HCT116 (cell line): ENCODE data around the gene SLC2A9. TPM values are rescaled to one million over a fixed set of nuclear protein-coding genes. Genes with fewer than 3 reads are reported as not detected.

ENCODE experiments used
- ATAC-seq: fragments of 200-7000 bp; cut with Tn5 transposase; 2 replicates; pipeline ENCODE4 v1.9.1; 2020; ENCODE audit warnings: mild to moderate bottlenecking, moderate library complexity
- BruUV-seq: library from RNA; stranded (reverse); fragments of 400-500 nt; replicated peaks from 2 replicates; lab custom pipeline; 2021; lab: Mats Ljungman, UMichigan
- CTCF ChIA-PET: fragments of 300-600 bp; sonication (Branson Sonifier 250); formaldehyde crosslinking; loops from one replicate; lab custom pipeline; 2021; ENCODE audit warnings: antibody characterized with exemption; lab: Charles Lee
- POLR2A ChIA-PET: fragments of 300-600, 350-600 bp; sonication (Branson Sonifier 250); formaldehyde crosslinking; loops from one replicate; lab custom pipeline; 2021; ENCODE audit warnings: antibody characterized with exemption; lab: Charles Lee
- RAD21 ChIA-PET, 2 experiments: fragments of 300-600 bp; sonication (Branson Sonifier 250); formaldehyde crosslinking; loops; one replicate each; lab custom pipeline; 2023; ENCODE audit warnings: low total read pairs in 2 of 2; ENCODE audit not compliant: uncharacterized antibody in 2 of 2, unreplicated experiment in 2 of 2, low non-redundant PET in 1 of 2; lab: Charles Lee
- DNase-seq: peaks from one replicate; pipeline ENCODE4 v3.0.0-alpha.2; 2010; ENCODE audit warnings: low read depth, low spot score
- H2AFZ ChIP-seq: fragments of 200-600 bp; shearing (Covaris generic), sonication (generic); 2 replicates; pipeline ENCODE4 v1.6.1; 2017; ENCODE audit warnings: low read depth, mixed run types, mixed read lengths, antibody characterized with exemption, low read length; ENCODE audit not compliant: poor library complexity, severe bottlenecking
- H3K27ac ChIP-seq: 2 replicates; pipeline ENCODE4 v1.5.1; 2012; ENCODE audit warnings: low read depth, low read length
- H3K27me3 ChIP-seq: fragments of 200-600 bp; sonication (generic); 2 replicates; pipeline ENCODE4 v1.6.1; 2016; ENCODE audit warnings: mixed run types, low read length, mixed read lengths; ENCODE audit not compliant: insufficient read depth
- H3K36me3 ChIP-seq, 2 experiments: fragments of 200-500 bp in 1 of 2; fragments of 200-600 bp in 1 of 2; sonication (Bioruptor generic) in 1 of 2; sonication (generic) in 1 of 2; 2 replicates each; pipeline versions ENCODE4 v1.5.1 to v1.6.1; 2014 to 2016; ENCODE audit warnings: low read length in 2 of 2, inconsistent platforms in 1 of 2, mixed read lengths in 1 of 2, mixed run types in 1 of 2; ENCODE audit not compliant: insufficient read depth in 2 of 2, control insufficient read depth in 1 of 2
- H3K4me1 ChIP-seq, 2 experiments: fragments of 200-600 bp in 1 of 2; sonication (generic) in 1 of 2; 2 replicates each; pipeline versions ENCODE4 v1.5.1 to v1.6.1; 2012 to 2017; ENCODE audit warnings: low read length in 2 of 2, inconsistent platforms in 1 of 2, mild to moderate bottlenecking in 1 of 2, mixed read lengths in 1 of 2, mixed run types in 1 of 2, moderate library complexity in 1 of 2; ENCODE audit not compliant: insufficient read depth in 2 of 2, control insufficient read depth in 1 of 2
- H3K4me2 ChIP-seq: fragments of 200-600 bp; sonication (generic); 2 replicates; pipeline ENCODE4 v1.6.1; 2017; ENCODE audit warnings: mixed run types, low read length, mixed read lengths
- H3K4me3 ChIP-seq, 2 experiments: fragments of 200-600 bp in 1 of 2; sonication (generic) in 1 of 2; replicated peaks in 1 of 2; 2 replicates each; pipeline ENCODE4 v1.5.1; 2011 to 2016; ENCODE audit warnings: low read length in 2 of 2, control low read depth in 1 of 2, low read depth in 1 of 2, mild to moderate bottlenecking in 1 of 2, mixed read lengths in 1 of 2, mixed run types in 1 of 2
- H3K79me2 ChIP-seq: fragments of 200-600 bp; sonication (generic); 2 replicates; pipeline ENCODE4 v1.6.1; 2017; ENCODE audit warnings: mild to moderate bottlenecking, mixed run types, low read length, moderate library complexity, mixed read lengths; ENCODE audit not compliant: insufficient read depth
- H3K9ac ChIP-seq: fragments of 200-600 bp; sonication (generic); 2 replicates; pipeline ENCODE4 v1.6.1; 2016; ENCODE audit warnings: low read length, mixed read lengths
- H3K9me2 ChIP-seq: fragments of 200-600 bp; sonication (generic), shearing (Covaris generic); 2 replicates; pipeline ENCODE4 v1.6.1; 2017; ENCODE audit warnings: mixed run types, mild to moderate bottlenecking, moderate library complexity; ENCODE audit not compliant: insufficient read depth
- H3K9me3 ChIP-seq, 2 experiments: fragments of 200-500 bp in 1 of 2; fragments of 200-600 bp in 1 of 2; sonication (Bioruptor generic) in 1 of 2; sonication (generic) in 1 of 2; 2 replicates each; pipeline ENCODE4 v1.6.1; 2014 to 2017; ENCODE audit warnings: low read length in 2 of 2, mixed read lengths in 2 of 2, inconsistent platforms in 1 of 2, low read depth in 1 of 2, mild to moderate bottlenecking in 1 of 2, mixed run types in 1 of 2, moderate library complexity in 1 of 2; ENCODE audit not compliant: control insufficient read depth in 1 of 2, insufficient read depth in 1 of 2
- H4K20me1 ChIP-seq: fragments of 200-600 bp; sonication (generic), shearing (Covaris generic); 2 replicates; pipeline ENCODE4 v1.6.1; 2017; ENCODE audit warnings: mixed run types, mild to moderate bottlenecking, moderate library complexity; ENCODE audit not compliant: insufficient read depth
- ELF1 ChIP-seq: IDR thresholded peaks from 2 replicates; pipeline ENCODE4 v1.6.1; 2012; ENCODE audit warnings: low read depth, borderline replicate concordance
- EZH2 ChIP-seq: fragments of 200-600 bp; sonication (generic); IDR thresholded peaks from 2 replicates; pipeline ENCODE4 v1.6.1; 2017; ENCODE audit warnings: antibody characterized with exemption, mixed run types
- POLR2AphosphoS5 ChIP-seq: IDR thresholded peaks from 2 replicates; pipeline ENCODE4 v1.6.1; 2011; ENCODE audit warnings: mild to moderate bottlenecking, low read depth, low read length, moderate library complexity
- SIN3A ChIP-seq: IDR thresholded peaks from 2 replicates; pipeline ENCODE4 v1.6.1; 2012; ENCODE audit warnings: low read depth
- YY1 ChIP-seq: IDR thresholded peaks from 2 replicates; pipeline ENCODE4 v1.6.1; 2011; ENCODE audit warnings: low read length, low read depth, moderate library complexity, mild to moderate bottlenecking; ENCODE audit not compliant: insufficient replicate concordance; ENCODE audit errors: extremely low read depth
- ZNF274 ChIP-seq: fragments of 200-500 bp; sonication (Bioruptor generic); IDR thresholded peaks from 2 replicates; pipeline ENCODE4 v1.6.1; 2014; ENCODE audit warnings: mild to moderate bottlenecking, low read depth, low read length, inconsistent platforms
- intact Hi-C: fragments of 100-400 bp; cut with micrococcal nuclease; formaldehyde crosslinking; loops from 2 replicates; pipeline ENCODE4 v1.10.0; 2022
- total RNA-seq: library from RNA; stranded (reverse); gene quantifications from one replicate; pipeline ENCODE4 v1.2.1, GENCODE V29; 2021; ENCODE audit not compliant: unreplicated experiment
- TF ChIP-seq, protein P1 (sequence below), 3 experiments: fragments of 200-600 bp in 1 of 3; sonication (generic) in 1 of 3; IDR thresholded peaks in 2 of 3; conservative IDR thresholded peaks in 1 of 3; 2 replicates each; pipeline ENCODE4 v1.5.1; 2012 to 2017; ENCODE audit warnings: low read depth in 2 of 3, low read length in 2 of 3, antibody characterized with exemption in 1 of 3, borderline replicate concordance in 1 of 3, control low read depth in 1 of 3, mild to moderate bottlenecking in 1 of 3, mixed read lengths in 1 of 3, mixed run types in 1 of 3, moderate library complexity in 1 of 3; ENCODE audit not compliant: insufficient read depth in 1 of 3

SLC2A9 gene
- total RNA-seq, 1 experiment from 2014 or later, result 2.2 TPM

DNA sequence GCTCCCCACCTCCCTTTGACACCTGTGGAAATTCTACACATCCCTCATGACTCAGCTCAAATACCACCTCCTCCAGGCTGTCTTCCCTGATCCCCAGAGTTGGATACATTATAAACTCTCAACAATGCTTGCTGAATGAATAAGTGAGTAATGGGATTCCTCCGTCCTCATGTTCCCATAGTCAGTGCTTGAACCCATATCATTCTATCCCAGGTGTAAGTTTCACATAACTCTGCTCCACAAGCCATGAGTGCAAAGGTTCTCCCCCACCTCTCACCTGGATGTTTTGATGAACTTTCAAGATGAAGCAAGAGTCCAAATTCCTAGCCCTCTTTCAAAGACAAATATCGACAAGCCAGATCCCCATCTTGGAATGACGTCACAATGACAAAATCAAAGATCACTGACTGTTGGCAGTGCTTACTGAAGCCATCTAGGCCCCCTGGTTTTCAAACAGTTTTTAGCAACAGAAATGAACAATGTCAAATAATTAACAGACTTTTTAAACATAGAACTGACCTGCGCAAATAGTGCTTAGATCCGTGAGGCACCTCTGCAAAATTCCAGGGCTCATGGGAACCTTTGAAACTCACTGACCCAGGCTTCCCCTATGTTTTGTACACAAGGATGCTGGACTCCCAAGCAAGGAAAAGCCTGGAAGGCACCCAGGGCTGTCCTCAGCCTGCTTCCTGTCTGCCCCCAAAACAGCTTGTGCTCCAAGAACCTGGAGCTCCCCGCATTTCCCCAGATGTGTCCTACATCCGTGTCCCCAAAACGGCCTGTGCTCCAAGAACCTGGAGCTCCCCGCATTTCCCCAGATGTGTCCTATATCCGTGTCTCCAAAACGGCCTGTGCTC lies 4.0 kb downstream of the SLC2A9 start:
- H3K4me1 ChIP-seq, result peaks cover 6 to 18% of the 10 kb centered on the region in 2 experiments; a peak in 3 of 4 replicates
- H3K4me2 ChIP-seq, result no peak overlapping the region
- no peak overlapping the region for H3K4me3 ChIP-seq
- H3K9ac ChIP-seq, result no peak overlapping the region
- RAD21 ChIA-PET, result interaction anchor here in 1 of 2 experiments (1.8 kb wide), 1 partner anchor 255 kb away, joined by 4 read pairs; no protein-coding TSS in a partner anchor
- no peaks in the 10 kb centered on the region for H4K20me1 ChIP-seq
- TF ChIP-seq EZH2 (no peak), YY1 (no peak), ELF1 (no peak), POLR2AphosphoS5 (no peak), ZNF274 (no peak), SIN3A (no peak)
- TF ChIP-seq, protein P1, sequence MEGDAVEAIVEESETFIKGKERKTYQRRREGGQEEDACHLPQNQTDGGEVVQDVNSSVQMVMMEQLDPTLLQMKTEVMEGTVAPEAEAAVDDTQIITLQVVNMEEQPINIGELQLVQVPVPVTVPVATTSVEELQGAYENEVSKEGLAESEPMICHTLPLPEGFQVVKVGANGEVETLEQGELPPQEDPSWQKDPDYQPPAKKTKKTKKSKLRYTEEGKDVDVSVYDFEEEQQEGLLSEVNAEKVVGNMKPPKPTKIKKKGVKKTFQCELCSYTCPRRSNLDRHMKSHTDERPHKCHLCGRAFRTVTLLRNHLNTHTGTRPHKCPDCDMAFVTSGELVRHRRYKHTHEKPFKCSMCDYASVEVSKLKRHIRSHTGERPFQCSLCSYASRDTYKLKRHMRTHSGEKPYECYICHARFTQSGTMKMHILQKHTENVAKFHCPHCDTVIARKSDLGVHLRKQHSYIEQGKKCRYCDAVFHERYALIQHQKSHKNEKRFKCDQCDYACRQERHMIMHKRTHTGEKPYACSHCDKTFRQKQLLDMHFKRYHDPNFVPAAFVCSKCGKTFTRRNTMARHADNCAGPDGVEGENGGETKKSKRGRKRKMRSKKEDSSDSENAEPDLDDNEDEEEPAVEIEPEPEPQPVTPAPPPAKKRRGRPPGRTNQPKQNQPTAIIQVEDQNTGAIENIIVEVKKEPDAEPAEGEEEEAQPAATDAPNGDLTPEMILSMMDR (IDR thresholded peaks at IDR 0.05 in 2 of 3, conservative IDR thresholded peaks at IDR 0.05 in 1 of 3; ENCODE audit: borderline replicate concordance in 1 of 3, insufficient read depth in 1 of 3, low read depth in 2 of 3, low read length in 2 of 3), result no peak
- TF ChIP-seq, all 23 proteins: peak for 0
- H3K36me3 ChIP-seq, result no peaks in the 10 kb centered on the region
- H2AFZ ChIP-seq, result no peak overlapping the region
- H3K9me2 ChIP-seq, result no peaks in the 10 kb centered on the region
- no peaks in the 10 kb centered on the region for H3K9me3 ChIP-seq
- DNase-seq (no peak), ATAC-seq (no peak)
- ChIA-PET CTCF (interaction anchor here (0.7 to 0.9 kb wide), 3 partner anchors 10 to 252 kb away, joined by 3 to 4 read pairs (median 3); no protein-coding TSS in a partner anchor), POLR2A (no interaction called here)
- H3K27me3 ChIP-seq, result no peaks in the 10 kb centered on the region
- no peak overlapping the region for H3K27ac ChIP-seq
- intact Hi-C loops, result loop anchor here (5.0 to 10.0 kb wide), 2 partner anchors 482 to 520 kb away; no protein-coding TSS in a partner anchor
- H3K79me2 ChIP-seq, result no peaks in the 10 kb centered on the region
- BruUV-seq, result no TSS peak
